ENCODE results near the gene PCCA.
"Not testable (repeated sequence)": the region's sequence is repeated elsewhere in the genome, so short reads cannot be mapped to it uniquely, and the experiment has no call there.

DNA sequence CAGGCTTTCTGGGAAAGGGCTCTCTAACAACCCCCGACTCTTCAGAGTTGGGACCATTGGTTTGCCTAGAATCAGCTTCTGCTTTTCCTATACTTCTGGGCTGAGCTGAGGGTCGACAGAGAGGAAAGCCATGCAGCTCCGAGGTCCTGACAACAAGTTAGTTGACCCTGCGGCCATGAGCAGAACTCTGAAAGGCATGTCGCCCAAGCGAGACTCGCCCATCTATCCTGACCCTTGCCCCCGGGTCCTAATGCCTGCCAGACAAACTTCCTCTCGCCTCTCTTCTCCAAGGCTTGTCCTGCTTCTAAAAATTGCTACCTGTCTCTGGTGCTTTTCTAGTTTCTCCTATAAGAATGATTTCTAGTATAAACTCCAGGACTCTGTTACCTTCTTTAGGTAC, 9.9 kb upstream of the PCCA start:
- not testable (repeated sequence) for TF ChIP-seq POLR2A, CTCF (IDR thresholded peaks at IDR 0.05)
